Activated CD8-positive, alpha-beta T cell treated with anti-CD3 and anti-CD28 coated beads for 36 hours (primary cell): ENCODE data around the gene BAIAP3. TPM values are rescaled to one million over a fixed set of nuclear protein-coding genes. Genes with fewer than 3 reads are reported as not detected.

Source experiments
- ATAC-seq: fragments of 200-7000 bp; cut with Tn5 transposase; one replicate; pipeline ENCODE4 v1.10.0; 2021; ENCODE audit warnings: mild to moderate bottlenecking, moderate library complexity
- CTCF ChIA-PET: fragments of 350-600 bp; sonication (Branson Sonifier 250); formaldehyde crosslinking; loops from one replicate; lab custom pipeline; 2021; ENCODE audit warnings: antibody characterized with exemption; lab: Charles Lee
- POLR2A ChIA-PET: fragments of 350-600 bp; sonication (Branson Sonifier 250); formaldehyde crosslinking; loops from one replicate; lab custom pipeline; 2021; ENCODE audit warnings: antibody characterized with exemption; lab: Charles Lee
- DNase-seq: peaks from one replicate; pipeline ENCODE4 v3.0.0-alpha.2; 2020
- H3K27ac Mint-ChIP-seq: one replicate; pipeline ENCODE4 v1.8.0; 2021; ENCODE audit warnings: mild to moderate bottlenecking, mixed read lengths
- H3K27me3 Mint-ChIP-seq: one replicate; pipeline ENCODE4 v1.8.0; 2021; ENCODE audit warnings: mixed read lengths
- H3K36me3 Mint-ChIP-seq: one replicate; pipeline ENCODE4 v1.8.0; 2021; ENCODE audit warnings: low read depth, mixed read lengths
- H3K4me1 Mint-ChIP-seq: one replicate; pipeline ENCODE4 v1.8.0; 2021; ENCODE audit warnings: low read depth, mixed read lengths
- H3K4me3 Mint-ChIP-seq: one replicate; pipeline ENCODE4 v1.8.0; 2021; ENCODE audit warnings: mild to moderate bottlenecking, moderate library complexity, mixed read lengths
- H3K9me3 Mint-ChIP-seq: one replicate; pipeline ENCODE4 v1.8.0; 2021; ENCODE audit warnings: mixed read lengths
- intact Hi-C: fragments of 100-400 bp; cut with micrococcal nuclease; formaldehyde crosslinking; loops from one replicate; pipeline ENCODE4 v1.10.0; 2022
- total RNA-seq, 2 experiments: library from RNA; stranded (reverse); gene quantifications; one replicate each; pipeline ENCODE4 v1.2.3, GENCODE V29; 2021
- TF ChIP-seq, protein P1 (sequence below): fragments of 200-600 bp; IDR thresholded peaks from one replicate; pipeline ENCODE4 v1.8.0; 2022; ENCODE audit warnings: antibody characterized with exemption, mild to moderate bottlenecking

BAIAP3 gene
- total RNA-seq, 2 experiments from 2014 or later = 0.27 to 0.68 TPM

DNA sequence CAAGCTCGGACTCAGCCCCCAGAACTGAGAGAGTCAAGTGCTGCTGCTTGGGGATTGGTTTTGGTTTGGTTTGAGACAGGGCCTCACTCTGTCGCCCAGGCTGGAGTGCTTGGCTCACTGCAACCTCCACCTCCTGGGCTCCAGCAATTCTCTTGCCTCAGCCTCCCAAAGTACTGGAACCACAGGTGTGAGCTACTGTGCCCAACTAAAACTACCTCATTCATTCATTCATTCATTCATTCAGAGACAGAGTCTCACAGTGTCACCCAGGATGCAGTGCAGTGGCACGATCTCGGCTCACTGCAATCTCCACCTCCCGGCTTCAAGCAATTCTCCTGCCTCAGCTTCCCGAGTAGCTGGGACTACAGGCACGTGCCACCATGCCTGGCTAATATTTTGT is 56.3 kb downstream of the BAIAP3 start:
- ATAC-seq = no peak
- Mint-ChIP-seq H3K9me3 (no peaks in the 10 kb centered on the region), H3K27ac (no peak overlapping the region), H3K4me1 (no peaks in the 10 kb centered on the region), H3K4me3 (no peak overlapping the region), H3K27me3 (no peaks in the 10 kb centered on the region), H3K36me3 (peaks cover 5% of the 10 kb centered on the region)
- DNase-seq = no peak
- TF ChIP-seq, protein P1, sequence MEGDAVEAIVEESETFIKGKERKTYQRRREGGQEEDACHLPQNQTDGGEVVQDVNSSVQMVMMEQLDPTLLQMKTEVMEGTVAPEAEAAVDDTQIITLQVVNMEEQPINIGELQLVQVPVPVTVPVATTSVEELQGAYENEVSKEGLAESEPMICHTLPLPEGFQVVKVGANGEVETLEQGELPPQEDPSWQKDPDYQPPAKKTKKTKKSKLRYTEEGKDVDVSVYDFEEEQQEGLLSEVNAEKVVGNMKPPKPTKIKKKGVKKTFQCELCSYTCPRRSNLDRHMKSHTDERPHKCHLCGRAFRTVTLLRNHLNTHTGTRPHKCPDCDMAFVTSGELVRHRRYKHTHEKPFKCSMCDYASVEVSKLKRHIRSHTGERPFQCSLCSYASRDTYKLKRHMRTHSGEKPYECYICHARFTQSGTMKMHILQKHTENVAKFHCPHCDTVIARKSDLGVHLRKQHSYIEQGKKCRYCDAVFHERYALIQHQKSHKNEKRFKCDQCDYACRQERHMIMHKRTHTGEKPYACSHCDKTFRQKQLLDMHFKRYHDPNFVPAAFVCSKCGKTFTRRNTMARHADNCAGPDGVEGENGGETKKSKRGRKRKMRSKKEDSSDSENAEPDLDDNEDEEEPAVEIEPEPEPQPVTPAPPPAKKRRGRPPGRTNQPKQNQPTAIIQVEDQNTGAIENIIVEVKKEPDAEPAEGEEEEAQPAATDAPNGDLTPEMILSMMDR = no peak
- intact Hi-C loops = no loop called here
- POLR2A ChIA-PET = interaction anchor here (2.0 kb wide), 1 partner anchor 10 kb away, joined by 7 read pairs; no protein-coding TSS in a partner anchor
- CTCF ChIA-PET = interaction anchor here (1.4 kb wide), 1 partner anchor 26 kb away, joined by 3 read pairs; no protein-coding TSS in a partner anchor

DNA sequence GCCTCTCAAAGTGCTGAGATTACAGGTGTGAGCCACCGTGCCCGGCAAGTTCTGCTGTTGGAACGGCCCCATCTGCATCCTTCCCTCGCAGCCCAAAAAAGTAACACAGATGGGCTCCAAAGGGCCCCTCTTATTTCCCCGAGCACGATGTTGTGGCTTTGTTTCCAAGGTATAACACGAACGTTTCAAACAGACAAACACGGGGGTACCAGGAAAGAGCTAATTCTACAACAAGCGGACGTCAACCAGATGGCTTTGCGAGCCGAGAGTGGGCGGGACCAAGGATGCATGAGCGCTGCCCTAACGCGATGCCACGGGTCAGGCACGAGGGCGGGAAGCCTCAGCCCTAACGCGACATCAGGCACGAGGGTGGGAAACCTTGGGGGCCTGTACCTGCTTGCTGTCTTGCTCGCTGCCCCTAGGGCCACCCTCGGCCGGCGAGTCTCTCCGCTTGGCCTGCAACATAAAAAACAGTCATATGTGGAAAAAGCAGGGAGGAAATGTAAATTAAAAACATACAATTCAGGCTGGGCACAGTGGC is 56.9 kb downstream of the BAIAP3 start:
- H3K4me1 Mint-ChIP-seq = no peaks in the 10 kb centered on the region
- POLR2A ChIA-PET = interaction anchor here (2.0 kb wide), 1 partner anchor 11 kb away, joined by 7 read pairs; no protein-coding TSS in a partner anchor

DNA sequence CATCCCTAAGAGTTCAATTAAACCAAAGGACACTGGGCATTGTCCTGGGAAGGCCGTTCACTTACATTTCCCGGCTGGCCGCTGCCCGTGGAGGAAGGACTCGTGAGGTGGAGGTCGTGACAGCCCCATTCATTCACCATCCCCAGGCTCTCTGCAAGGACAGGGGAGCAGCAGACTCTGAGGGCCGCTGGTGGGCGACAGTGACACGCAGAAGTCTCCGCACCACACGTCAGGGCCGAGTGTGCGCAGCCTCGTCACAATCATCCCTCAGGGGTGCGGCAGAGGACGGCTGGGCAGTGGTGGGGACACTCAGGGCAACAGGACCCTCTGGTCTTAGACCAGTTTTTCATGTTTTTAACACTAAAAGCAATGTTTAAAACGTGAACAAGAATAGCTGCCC is 59.4 kb downstream of the BAIAP3 start:
- Mint-ChIP-seq H3K9me3 (no peaks in the 10 kb centered on the region), H3K4me3 (no peak overlapping the region), H3K36me3 (peaks cover 5% of the 10 kb centered on the region), H3K27ac (no peak overlapping the region), H3K4me1 (no peaks in the 10 kb centered on the region), H3K27me3 (no peaks in the 10 kb centered on the region)
- DNase-seq = no peak
- POLR2A ChIA-PET = interaction anchor here (0.6 kb wide), 1 partner anchor 547 kb away, joined by 3 read pairs; no protein-coding TSS in a partner anchor
- TF ChIP-seq, protein P1 = no peak
- CTCF ChIA-PET = no interaction called here
- ATAC-seq = no peak
- intact Hi-C loops = no loop called here

More for the DNA sequence above, 56.9 kb downstream of the BAIAP3 start:
- CTCF ChIA-PET = interaction anchor here (1.4 kb wide), 1 partner anchor 27 kb away, joined by 3 read pairs; no protein-coding TSS in a partner anchor
- intact Hi-C loops = no loop called here
- TF ChIP-seq, protein P1 = no peak
- Mint-ChIP-seq H3K27ac (peak overlapping the region; percentile 20), H3K27me3 (no peaks in the 10 kb centered on the region), H3K9me3 (no peaks in the 10 kb centered on the region), H3K36me3 (peaks cover 5% of the 10 kb centered on the region), H3K4me3 (no peak overlapping the region)
- DNase-seq (peak; percentile 13), ATAC-seq (no peak)

DNA sequence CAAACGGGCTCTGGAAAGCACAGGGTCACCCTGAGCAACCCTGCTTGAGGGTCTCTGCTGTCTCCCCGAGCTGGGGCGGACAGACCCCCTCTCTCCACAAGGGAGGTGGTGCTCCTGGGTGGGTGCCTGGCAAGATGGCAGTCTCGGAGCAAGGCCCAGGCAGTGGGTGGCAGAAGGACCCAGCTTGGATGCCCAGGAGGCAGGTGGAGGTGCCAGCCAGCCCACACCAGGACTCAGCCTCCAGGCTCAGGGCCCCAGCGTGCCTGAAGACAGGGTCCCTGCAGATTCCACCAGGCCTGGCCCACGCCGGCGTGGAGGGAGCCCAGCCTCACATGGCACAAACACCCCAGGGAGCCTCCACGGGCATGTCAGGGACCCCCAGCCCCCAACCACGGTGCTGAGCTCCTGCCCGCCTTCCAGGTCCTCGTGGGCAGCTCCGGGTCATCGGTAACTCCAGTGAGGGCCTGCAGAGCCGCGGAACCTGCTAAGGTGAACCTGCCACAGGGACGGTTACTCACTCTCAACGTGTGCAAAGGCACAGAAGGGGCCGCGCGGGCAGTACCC is 60.2 kb downstream of the BAIAP3 start:
- H3K9me3 Mint-ChIP-seq = no peaks in the 10 kb centered on the region
- ChIA-PET CTCF (no interaction called here), POLR2A (no interaction called here)
- ATAC-seq (no peak), DNase-seq (no peak)
- no peaks in the 10 kb centered on the region for H3K27me3 Mint-ChIP-seq
- peaks cover 5% of the 10 kb centered on the region for H3K36me3 Mint-ChIP-seq
- intact Hi-C loops = no loop called here
- no peaks in the 10 kb centered on the region for H3K4me1 Mint-ChIP-seq
- H3K4me3 Mint-ChIP-seq = no peak overlapping the region
- TF ChIP-seq, protein P1 = no peak
- no peak overlapping the region for H3K27ac Mint-ChIP-seq

DNA sequence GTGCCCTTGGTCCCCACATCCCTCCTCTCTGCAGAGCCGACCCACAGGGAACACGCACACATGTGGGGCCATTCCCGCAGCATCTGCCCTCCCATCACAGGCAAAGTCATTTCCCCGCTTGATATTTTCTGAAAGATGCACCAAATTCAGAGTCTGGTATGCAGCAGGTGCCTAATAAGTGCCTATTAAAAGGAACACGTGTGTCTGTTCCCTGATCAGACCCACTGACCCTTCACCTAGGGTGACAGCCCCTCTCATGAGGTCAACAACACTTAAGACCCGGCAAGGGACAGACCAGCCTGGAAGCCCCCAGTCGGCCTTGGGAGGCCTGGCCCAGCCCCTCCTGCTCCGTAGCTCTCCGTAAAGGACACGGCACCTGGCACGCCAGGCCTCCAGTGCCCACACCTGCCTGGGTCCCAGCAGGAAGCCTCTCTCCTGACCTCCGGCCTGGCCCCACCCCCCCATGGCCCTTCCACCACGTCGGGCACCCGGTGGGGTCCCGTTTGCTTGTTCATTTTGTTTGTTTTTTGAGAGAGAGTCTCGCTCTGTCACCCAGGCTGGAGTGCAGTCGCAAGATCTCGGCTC is 61.0 kb downstream of the BAIAP3 start:
- intact Hi-C loops = no loop called here
- no peak for DNase-seq
- ChIA-PET CTCF (no interaction called here), POLR2A (no interaction called here)
- Mint-ChIP-seq H3K36me3 (peaks cover 5% of the 10 kb centered on the region), H3K9me3 (no peaks in the 10 kb centered on the region), H3K27ac (no peak overlapping the region), H3K27me3 (no peaks in the 10 kb centered on the region), H3K4me1 (no peaks in the 10 kb centered on the region), H3K4me3 (no peak overlapping the region)
- ATAC-seq = no peak
- TF ChIP-seq, protein P1 = no peak
